Heart left ventricle (tissue), 13 donors: ENCODE data around the gene FCRLA.
"Not testable (repeated sequence)": the region's sequence is repeated elsewhere in the genome, so short reads cannot be mapped to it uniquely, and the experiment has no call there.

Experiments used
- POLR2A ChIP-seq, 2 donors: fragments of 450-650 bp; IDR thresholded peaks; one replicate each; pipeline ENCODE4 v1.6.1; 2017; ENCODE audit warnings: antibody characterized with exemption in 2 of 2, mild to moderate bottlenecking in 2 of 2, moderate library complexity in 2 of 2
- TF ChIP-seq, protein P1 (sequence below), 12 donors: fragments of 200-600 bp; sonication (generic) in 4 of 12; IDR thresholded peaks; one replicate each; pipeline versions ENCODE4 v1.5.0 to v1.8.0; 2018 to 2022; ENCODE audit warnings: antibody characterized with exemption in 12 of 12, mild to moderate bottlenecking in 5 of 12
- donor health status: ischemic (EF 13 %, LVEDD 7.1; RV severe dilation, severe dysfunction).
- donor health status: DM: no; HTN: yes; CAD: no.
- donor health status: DM: no; HTN: no; CAD: no.
- donor health status: ischemic (EF 25% LVEDD 6.9; RV normal size, moderate dysfunction).
- donor health status: ischemic (EF 25% LVEDD 5.7; RV mildly dilated, moderate dysfunction).
- donor health status: ischemic (EF 35%, LVEDD 5.7; RV mildly dilated, moderate dysfunction).
- donor health status: nonischemic (EF 11% LVEDD 7.7; RV severe dilation, severe dysfunction).
- donor health status: DM: yes; HTN: yes; CAD: no.
- donor health status: PGD.
- donor health status: ischemic (EF 29% LVEDD 5.4; RV normal size, mild dysfunction).
- donor health status: nonischemic (EF 23%, LVEDD 6.1; RV moderate dilation, normal function).

DNA sequence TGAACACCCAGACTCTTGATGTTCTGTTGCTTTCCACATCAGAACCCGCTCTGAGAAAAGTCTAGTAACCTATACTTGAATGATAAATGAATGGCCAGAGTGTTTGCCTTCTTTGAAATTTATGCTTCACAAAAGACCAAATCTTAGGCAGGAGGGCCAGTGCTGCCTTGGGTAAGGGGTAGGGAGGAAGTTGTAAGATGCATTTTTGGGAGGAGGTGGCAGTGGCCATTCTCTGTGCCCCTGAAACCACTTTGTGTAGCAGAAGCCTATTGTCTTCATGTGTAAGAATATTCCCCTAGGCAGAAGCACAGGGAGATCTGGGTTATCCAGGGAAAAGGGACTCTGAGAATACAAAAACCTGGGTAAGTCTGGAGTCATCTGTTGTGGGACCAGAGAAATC lies 43.5 kb upstream of the FCRLA start:
- TF ChIP-seq, protein P1, sequence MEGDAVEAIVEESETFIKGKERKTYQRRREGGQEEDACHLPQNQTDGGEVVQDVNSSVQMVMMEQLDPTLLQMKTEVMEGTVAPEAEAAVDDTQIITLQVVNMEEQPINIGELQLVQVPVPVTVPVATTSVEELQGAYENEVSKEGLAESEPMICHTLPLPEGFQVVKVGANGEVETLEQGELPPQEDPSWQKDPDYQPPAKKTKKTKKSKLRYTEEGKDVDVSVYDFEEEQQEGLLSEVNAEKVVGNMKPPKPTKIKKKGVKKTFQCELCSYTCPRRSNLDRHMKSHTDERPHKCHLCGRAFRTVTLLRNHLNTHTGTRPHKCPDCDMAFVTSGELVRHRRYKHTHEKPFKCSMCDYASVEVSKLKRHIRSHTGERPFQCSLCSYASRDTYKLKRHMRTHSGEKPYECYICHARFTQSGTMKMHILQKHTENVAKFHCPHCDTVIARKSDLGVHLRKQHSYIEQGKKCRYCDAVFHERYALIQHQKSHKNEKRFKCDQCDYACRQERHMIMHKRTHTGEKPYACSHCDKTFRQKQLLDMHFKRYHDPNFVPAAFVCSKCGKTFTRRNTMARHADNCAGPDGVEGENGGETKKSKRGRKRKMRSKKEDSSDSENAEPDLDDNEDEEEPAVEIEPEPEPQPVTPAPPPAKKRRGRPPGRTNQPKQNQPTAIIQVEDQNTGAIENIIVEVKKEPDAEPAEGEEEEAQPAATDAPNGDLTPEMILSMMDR (IDR thresholded peaks at IDR 0.05), result not testable (repeated sequence)
- TF ChIP-seq POLR2A (IDR thresholded peaks at IDR 0.05), result not testable (repeated sequence)
